Vagina (tissue), 2 donors: Measurements from ENCODE around the gene SLC17A2. TPM values are rescaled to one million over a fixed set of nuclear protein-coding genes. Genes with fewer than 3 reads are reported as not detected.

Source experiments
- DNase-seq, 2 donors: peaks; one replicate each; pipeline ENCODE4 v3.0.0-alpha.2; 2017; ENCODE audit errors: extremely low spot score in 2 of 2
- H3K27ac ChIP-seq: fragments of 200-600 bp; sonication (generic); one replicate; pipeline ENCODE4 v1.5.1; 2019
- H3K27me3 ChIP-seq: fragments of 200-600 bp; sonication (generic); one replicate; pipeline ENCODE4 v1.5.1; 2019
- H3K36me3 ChIP-seq, 2 donors: fragments of 200-600 bp; sonication (generic); one replicate each; pipeline ENCODE4 v1.5.1; 2017 to 2019
- H3K4me1 ChIP-seq: fragments of 200-600 bp; sonication (generic); one replicate; pipeline ENCODE4 v1.5.1; 2019
- H3K4me3 ChIP-seq, 2 donors: fragments of 200-600 bp; sonication (generic); 1 replicate in 1 of 2; 2 replicates in 1 of 2; pipeline ENCODE4 v1.5.1; 2016 to 2019
- H3K9me3 ChIP-seq: fragments of 200-600 bp; sonication (generic); one replicate; pipeline ENCODE4 v1.5.1; 2019
- POLR2A ChIP-seq, 2 donors: fragments of 450-650 bp; IDR thresholded peaks; one replicate each; pipeline ENCODE4 v1.6.1; 2017; ENCODE audit warnings: antibody characterized with exemption in 2 of 2, mild to moderate bottlenecking in 2 of 2, moderate library complexity in 2 of 2
- POLR2AphosphoS5 ChIP-seq, 2 donors: sonication (generic); formaldehyde crosslinking; IDR thresholded peaks; one replicate each; pipeline ENCODE4 v1.9.0; 2017; ENCODE audit warnings: antibody characterized with exemption in 2 of 2, mild to moderate bottlenecking in 2 of 2, low read depth in 1 of 2; ENCODE audit not compliant: insufficient read depth in 1 of 2
- intact Hi-C: fragments of 100-400 bp; cut with DNase I; formaldehyde crosslinking; loops from one replicate; pipeline ENCODE4 v1.15.1; 2023
- total RNA-seq: library from RNA; depleted of rRNA; stranded (reverse); fragments of >200 nt; gene quantifications from one replicate; pipeline ENCODE4 v1.2.3, GENCODE V29; 2016
- TF ChIP-seq, protein P1 (sequence below), 3 experiments: fragments of 450-650 bp in 2 of 3; fragments of 200-600 bp in 1 of 3; sonication (generic) in 1 of 3; IDR thresholded peaks; one replicate each; pipeline ENCODE4 v1.5.1; 2017 to 2019; ENCODE audit warnings: antibody characterized with exemption in 3 of 3, mild to moderate bottlenecking in 2 of 3, moderate library complexity in 2 of 3

Gene SLC17A2, protein sequence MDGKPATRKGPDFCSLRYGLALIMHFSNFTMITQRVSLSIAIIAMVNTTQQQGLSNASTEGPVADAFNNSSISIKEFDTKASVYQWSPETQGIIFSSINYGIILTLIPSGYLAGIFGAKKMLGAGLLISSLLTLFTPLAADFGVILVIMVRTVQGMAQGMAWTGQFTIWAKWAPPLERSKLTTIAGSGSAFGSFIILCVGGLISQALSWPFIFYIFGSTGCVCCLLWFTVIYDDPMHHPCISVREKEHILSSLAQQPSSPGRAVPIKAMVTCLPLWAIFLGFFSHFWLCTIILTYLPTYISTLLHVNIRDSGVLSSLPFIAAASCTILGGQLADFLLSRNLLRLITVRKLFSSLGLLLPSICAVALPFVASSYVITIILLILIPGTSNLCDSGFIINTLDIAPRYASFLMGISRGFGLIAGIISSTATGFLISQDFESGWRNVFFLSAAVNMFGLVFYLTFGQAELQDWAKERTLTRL
- total RNA-seq = not detected

DNA sequence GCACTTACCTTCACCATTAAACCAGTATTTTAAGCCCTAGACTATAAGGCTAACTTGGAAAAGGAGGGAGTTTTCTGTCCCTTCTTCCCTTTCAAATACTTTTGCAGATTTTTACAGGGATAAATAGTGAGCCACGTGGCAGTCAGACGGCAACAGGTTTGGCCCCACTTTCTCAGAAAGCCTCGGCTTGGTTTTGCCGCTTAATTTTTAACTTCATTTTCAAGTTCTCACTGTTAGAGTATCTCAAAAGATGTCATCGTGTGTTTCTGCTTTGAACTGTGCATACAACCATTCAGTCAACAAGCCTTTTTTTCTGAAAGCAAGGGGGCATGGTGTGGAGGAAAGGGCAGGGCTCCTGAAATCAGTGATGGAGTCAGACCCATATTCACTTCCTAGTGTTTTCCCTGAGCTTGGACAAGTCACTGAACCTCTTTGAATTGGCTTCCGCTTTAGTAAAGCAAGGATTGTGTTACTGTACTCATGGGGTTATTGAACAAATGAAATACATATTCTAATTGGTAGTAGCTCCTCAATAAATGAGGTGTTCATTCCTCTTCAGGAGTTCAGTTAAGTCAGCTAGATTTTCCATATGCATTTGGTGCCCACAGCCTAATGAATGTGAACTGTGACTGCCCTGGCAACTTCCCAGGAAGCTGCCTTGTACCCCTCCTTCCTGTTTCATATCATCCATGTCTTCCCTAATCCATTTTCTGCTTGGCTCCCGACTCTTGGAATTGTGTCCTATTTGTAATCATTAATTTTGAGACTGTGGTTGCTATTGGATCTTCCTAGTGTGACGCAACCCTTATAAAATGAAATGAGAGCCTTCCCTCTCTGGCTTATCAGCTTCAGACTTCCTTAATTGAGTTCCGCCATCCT lies at the start of gene SLC17A2:
TSS of gene SLC17A2 (minus strand) at position 160 of the 879 bp plus-strand sequence. CDS start 4,895 bp downstream, outside the sequence.
- Histone ChIP-seq H3K4me3 (no peak within 1 kb of the TSS), H3K36me3 (no peaks in the 10 kb centered on the region), H3K27ac (no peak within 1 kb of the TSS), H3K27me3 (no peaks in the 10 kb centered on the region), H3K9me3 (no peaks in the 10 kb centered on the region), H3K4me1 (no peaks in the 10 kb centered on the region)
- TF ChIP-seq POLR2AphosphoS5 (IDR thresholded peaks at IDR 0.05; ENCODE audit: insufficient read depth in 1 of 2, low read depth in 1 of 2) (no peak), POLR2A (IDR thresholded peaks at IDR 0.05) (no peak)
- TF ChIP-seq, protein P1, sequence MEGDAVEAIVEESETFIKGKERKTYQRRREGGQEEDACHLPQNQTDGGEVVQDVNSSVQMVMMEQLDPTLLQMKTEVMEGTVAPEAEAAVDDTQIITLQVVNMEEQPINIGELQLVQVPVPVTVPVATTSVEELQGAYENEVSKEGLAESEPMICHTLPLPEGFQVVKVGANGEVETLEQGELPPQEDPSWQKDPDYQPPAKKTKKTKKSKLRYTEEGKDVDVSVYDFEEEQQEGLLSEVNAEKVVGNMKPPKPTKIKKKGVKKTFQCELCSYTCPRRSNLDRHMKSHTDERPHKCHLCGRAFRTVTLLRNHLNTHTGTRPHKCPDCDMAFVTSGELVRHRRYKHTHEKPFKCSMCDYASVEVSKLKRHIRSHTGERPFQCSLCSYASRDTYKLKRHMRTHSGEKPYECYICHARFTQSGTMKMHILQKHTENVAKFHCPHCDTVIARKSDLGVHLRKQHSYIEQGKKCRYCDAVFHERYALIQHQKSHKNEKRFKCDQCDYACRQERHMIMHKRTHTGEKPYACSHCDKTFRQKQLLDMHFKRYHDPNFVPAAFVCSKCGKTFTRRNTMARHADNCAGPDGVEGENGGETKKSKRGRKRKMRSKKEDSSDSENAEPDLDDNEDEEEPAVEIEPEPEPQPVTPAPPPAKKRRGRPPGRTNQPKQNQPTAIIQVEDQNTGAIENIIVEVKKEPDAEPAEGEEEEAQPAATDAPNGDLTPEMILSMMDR (IDR thresholded peaks at IDR 0.05) = no peak
- no peak for DNase-seq
- intact Hi-C loops = no loop called here

DNA sequence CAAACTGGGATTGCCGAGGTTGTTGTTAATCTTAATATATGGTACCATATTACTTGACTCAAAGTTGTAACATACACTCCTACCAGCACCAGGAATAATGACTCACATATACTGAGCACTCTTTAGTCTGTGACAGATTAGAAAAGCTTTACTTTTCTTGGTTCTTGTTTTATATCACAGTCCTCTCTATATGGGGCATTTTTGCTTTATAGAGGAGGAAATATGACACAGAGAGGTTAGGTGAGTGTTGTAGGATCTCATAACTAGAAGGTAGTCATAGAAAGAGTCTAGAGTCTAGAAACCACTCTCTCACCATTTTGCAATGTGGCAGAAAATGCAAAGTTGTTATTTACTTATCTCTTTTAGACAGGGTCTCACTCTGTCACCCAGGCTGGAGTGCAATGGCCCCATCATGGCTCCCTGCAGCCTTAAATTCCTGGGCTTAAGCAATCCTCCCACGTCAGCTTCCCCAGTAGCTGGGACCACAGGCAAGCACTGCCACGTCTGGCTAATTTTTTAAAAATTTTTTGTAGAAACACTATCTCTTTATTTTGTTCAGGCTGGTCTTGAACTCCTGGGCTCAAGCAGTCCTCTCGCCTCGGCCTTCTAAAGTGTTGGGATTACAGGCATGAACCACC lies 45.6 kb upstream of the SLC17A2 start:
- DNase-seq = no peak
- H3K4me3 ChIP-seq = no peak overlapping the region
- no peaks in the 10 kb centered on the region for H3K9me3 ChIP-seq
- peaks cover 10% of the 10 kb centered on the region for H3K4me1 ChIP-seq
- intact Hi-C loops = no loop called here
- no peaks in the 10 kb centered on the region for H3K27me3 ChIP-seq
- peaks cover 0 to 66% of the 10 kb centered on the region in 2 donors for H3K36me3 ChIP-seq
- TF ChIP-seq POLR2A (IDR thresholded peaks at IDR 0.05) = no peak
- TF ChIP-seq, protein P1 (IDR thresholded peaks at IDR 0.05) = no peak
- no peak for TF ChIP-seq POLR2AphosphoS5 (IDR thresholded peaks at IDR 0.05; ENCODE audit: insufficient read depth in 1 of 2, low read depth in 1 of 2)
- H3K27ac ChIP-seq = no peak overlapping the region

DNA sequence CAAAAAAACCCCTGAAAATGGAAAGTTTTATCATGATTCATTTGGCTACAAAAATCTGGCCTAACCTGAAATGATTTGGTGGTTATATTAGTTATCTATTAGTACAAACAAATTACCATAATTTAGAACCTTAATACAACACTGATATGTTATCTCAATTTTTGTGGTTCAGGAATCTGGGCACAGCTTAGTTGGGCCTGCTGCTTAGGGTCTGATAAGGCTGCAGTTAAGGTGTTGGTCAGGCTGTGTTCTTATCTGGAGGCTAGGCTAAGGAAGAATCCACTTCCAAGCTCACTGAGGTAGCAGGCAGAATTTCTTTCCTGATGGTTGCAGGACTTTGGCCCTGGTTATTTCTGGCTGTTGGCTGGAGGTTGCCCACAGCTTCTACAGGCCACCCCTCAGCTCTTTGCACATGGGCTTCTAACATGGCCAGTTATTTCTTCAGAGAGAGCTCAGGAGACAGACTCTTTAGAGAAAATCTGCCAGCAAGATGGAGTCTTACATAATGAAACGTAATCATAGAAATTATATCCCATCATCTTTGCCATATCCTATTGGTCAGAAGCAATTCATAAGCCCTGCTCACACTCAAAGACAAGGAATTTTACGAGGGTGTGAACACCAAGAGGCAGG lies 43.5 kb upstream of the SLC17A2 start:
- intact Hi-C loops = no loop called here
- Histone ChIP-seq H3K27me3 (no peaks in the 10 kb centered on the region), H3K4me3 (no peak overlapping the region), H3K4me1 (peaks cover 17% of the 10 kb centered on the region), H3K36me3 (peaks cover 0 to 81% of the 10 kb centered on the region in 2 donors), H3K9me3 (no peaks in the 10 kb centered on the region), H3K27ac (no peak overlapping the region)
- DNase-seq = no peak
- TF ChIP-seq POLR2AphosphoS5 (IDR thresholded peaks at IDR 0.05; ENCODE audit: insufficient read depth in 1 of 2, low read depth in 1 of 2) = no peak
- TF ChIP-seq, protein P1 (IDR thresholded peaks at IDR 0.05) = no peak
- no peak for TF ChIP-seq POLR2A (IDR thresholded peaks at IDR 0.05)

DNA sequence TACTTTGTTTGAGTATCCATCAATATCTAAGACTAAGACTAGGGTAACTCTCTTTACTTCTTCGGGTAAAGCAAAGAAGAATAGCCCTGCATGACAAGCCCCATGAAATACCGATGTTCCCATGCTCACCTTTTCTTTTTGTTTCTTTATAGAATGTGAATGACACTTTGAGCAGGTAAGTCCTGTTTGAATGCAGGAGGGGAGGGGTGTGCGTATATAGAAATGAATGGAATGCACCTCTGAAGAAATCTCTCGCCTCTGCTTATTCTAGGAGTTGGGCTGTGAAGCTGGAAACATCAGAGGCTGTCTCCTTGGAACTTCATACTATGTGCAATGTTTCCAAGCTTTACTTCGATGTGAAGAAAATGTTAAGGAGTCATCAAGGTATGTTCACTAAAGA lies 42.4 kb upstream of the SLC17A2 start:
- no peak for TF ChIP-seq POLR2A (IDR thresholded peaks at IDR 0.05)
- TF ChIP-seq POLR2AphosphoS5 (IDR thresholded peaks at IDR 0.05; ENCODE audit: insufficient read depth in 1 of 2, low read depth in 1 of 2) = no peak
- TF ChIP-seq, protein P1 (IDR thresholded peaks at IDR 0.05) = no peak

More for the DNA sequence above, 42.4 kb upstream of the SLC17A2 start:
- H3K36me3 ChIP-seq = peaks cover 0 to 78% of the 10 kb centered on the region in 2 donors
- no peak overlapping the region for H3K27ac ChIP-seq
- H3K4me1 ChIP-seq = peaks cover 28% of the 10 kb centered on the region
- no peak overlapping the region for H3K4me3 ChIP-seq
- H3K27me3 ChIP-seq = no peaks in the 10 kb centered on the region
- H3K9me3 ChIP-seq = no peaks in the 10 kb centered on the region
- DNase-seq = no peak
- intact Hi-C loops = no loop called here
